SU-DHL-6 (cell line): ENCODE data around the gene ATP9A.

Experiments used
- EZH2phosphoT487 ChIP-seq: fragments of 200-600 bp; sonication (generic), shearing (Covaris generic); conservative IDR thresholded peaks from 2 replicates; pipeline ENCODE4 v1.6.1; 2018; ENCODE audit warnings: mild to moderate bottlenecking, antibody characterized with exemption, low read length, moderate library complexity, mixed read lengths
- TF ChIP-seq, protein P1 (sequence below): fragments of 200-600 bp; sonication (generic); IDR thresholded peaks from one replicate; pipeline ENCODE4 v1.5.1; 2017; ENCODE audit warnings: antibody characterized with exemption, mild to moderate bottlenecking, low read length, moderate library complexity; ENCODE audit not compliant: insufficient read depth, poor library complexity, severe bottlenecking

DNA sequence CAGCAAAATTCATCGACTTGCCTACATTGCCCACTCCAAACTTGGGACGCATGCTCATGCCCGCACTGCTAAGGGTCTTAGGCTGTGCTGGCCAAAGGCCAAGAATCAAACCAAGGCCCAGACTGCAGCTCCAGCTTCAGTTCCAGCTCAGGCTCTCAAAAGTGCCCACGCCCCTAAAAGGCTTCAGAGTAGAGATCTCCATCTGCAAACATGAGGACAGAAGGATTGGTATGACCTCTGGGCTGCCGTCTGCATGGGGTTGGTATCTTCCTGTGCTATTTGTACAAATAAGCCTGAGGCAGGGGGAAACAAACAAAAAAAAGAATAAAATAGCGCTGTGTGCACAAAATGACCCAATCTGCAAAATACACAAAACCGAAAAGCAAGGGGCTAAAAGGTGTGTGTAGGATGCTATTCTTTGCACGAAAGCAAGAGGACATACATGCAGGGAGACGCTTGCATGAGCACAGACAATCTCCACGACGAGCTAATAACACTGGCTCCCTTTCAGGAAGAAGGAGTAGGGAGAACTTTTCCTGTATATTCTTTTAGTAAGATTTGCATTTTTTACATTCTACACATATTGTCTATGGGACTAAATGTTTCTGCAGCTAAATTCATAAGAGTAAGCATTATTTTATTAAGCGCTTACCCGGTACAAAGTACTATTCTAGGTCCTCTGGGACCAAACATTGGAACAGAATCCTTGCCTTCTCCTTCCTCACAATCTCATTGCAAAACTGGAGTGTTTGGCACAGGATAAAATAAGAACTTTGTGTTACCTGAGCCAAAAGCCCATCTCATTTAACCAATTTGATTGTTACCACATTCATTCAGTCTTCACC is 33.1 kb downstream of the ATP9A start:
- TF ChIP-seq, protein P1, sequence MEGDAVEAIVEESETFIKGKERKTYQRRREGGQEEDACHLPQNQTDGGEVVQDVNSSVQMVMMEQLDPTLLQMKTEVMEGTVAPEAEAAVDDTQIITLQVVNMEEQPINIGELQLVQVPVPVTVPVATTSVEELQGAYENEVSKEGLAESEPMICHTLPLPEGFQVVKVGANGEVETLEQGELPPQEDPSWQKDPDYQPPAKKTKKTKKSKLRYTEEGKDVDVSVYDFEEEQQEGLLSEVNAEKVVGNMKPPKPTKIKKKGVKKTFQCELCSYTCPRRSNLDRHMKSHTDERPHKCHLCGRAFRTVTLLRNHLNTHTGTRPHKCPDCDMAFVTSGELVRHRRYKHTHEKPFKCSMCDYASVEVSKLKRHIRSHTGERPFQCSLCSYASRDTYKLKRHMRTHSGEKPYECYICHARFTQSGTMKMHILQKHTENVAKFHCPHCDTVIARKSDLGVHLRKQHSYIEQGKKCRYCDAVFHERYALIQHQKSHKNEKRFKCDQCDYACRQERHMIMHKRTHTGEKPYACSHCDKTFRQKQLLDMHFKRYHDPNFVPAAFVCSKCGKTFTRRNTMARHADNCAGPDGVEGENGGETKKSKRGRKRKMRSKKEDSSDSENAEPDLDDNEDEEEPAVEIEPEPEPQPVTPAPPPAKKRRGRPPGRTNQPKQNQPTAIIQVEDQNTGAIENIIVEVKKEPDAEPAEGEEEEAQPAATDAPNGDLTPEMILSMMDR: no peak
- TF ChIP-seq EZH2phosphoT487: no peak
